Thoracic aorta (tissue), 2 donors: ENCODE data around the gene KCNN1. TPM values are rescaled to one million over a fixed set of nuclear protein-coding genes. Genes with fewer than 3 reads are reported as not detected.

Source experiments
- ATAC-seq: fragments of 150-250 bp; one replicate; pipeline ENCODE4 v1.8.0; 2017; ENCODE audit warnings: low read depth; ENCODE audit not compliant: insufficient number of reproducible peaks, low FRiP score
- DNase-seq: peaks from one replicate; pipeline ENCODE4 v3.0.0-alpha.2; 2020; ENCODE audit warnings: low spot score
- H3K27ac ChIP-seq, 2 donors: fragments of 200-600 bp; sonication (generic); 1 replicate in 1 of 2; 2 replicates in 1 of 2; pipeline ENCODE4 v1.5.1; 2016; ENCODE audit warnings: mild to moderate bottlenecking in 2 of 2, moderate library complexity in 2 of 2
- H3K27me3 ChIP-seq: fragments of 200-600 bp; sonication (generic); replicated peaks from 2 replicates; pipeline ENCODE4 v1.6.0; 2016; ENCODE audit warnings: mild to moderate bottlenecking; ENCODE audit not compliant: insufficient read depth
- H3K36me3 ChIP-seq: fragments of 200-600 bp; sonication (generic); one replicate; pipeline ENCODE4 v1.5.1; 2016
- H3K4me1 ChIP-seq, 2 donors: fragments of 200-600 bp; sonication (generic); 1 replicate in 1 of 2; 2 replicates in 1 of 2; pipeline versions ENCODE4 v1.5.1 to v1.6.0; 2016; ENCODE audit warnings: low read depth in 2 of 2, mild to moderate bottlenecking in 1 of 2; ENCODE audit not compliant: control insufficient read depth in 1 of 2
- H3K4me3 ChIP-seq: fragments of 200-600 bp; sonication (generic); 2 replicates; pipeline ENCODE4 v1.5.1; 2016; ENCODE audit warnings: mild to moderate bottlenecking
- H3K9me3 ChIP-seq: fragments of 200-600 bp; sonication (generic); 2 replicates; pipeline ENCODE4 v1.5.1; 2016
- total RNA-seq, 2 donors: library from RNA; depleted of rRNA; stranded (reverse); fragments of >200 nt; gene quantifications; one replicate each; pipeline versions ENCODE4 v1.1.0 to v1.2.3, GENCODE V29; 2016
- TF ChIP-seq, protein P1 (sequence below): fragments of 200-600 bp; sonication (generic); IDR thresholded peaks from one replicate; pipeline ENCODE4 v1.5.1; 2019; ENCODE audit warnings: antibody characterized with exemption

The KCNN1 gene
- total RNA-seq, 2 donors from 2014 or later: 0.99 TPM; not detected in 1

GRCh38 chr19:17974551-17974950, 7.6 kb downstream of the KCNN1 start:
- no peak for ATAC-seq
- no peaks in the 10 kb centered on the region for H3K27me3 ChIP-seq
- TF ChIP-seq, protein P1, sequence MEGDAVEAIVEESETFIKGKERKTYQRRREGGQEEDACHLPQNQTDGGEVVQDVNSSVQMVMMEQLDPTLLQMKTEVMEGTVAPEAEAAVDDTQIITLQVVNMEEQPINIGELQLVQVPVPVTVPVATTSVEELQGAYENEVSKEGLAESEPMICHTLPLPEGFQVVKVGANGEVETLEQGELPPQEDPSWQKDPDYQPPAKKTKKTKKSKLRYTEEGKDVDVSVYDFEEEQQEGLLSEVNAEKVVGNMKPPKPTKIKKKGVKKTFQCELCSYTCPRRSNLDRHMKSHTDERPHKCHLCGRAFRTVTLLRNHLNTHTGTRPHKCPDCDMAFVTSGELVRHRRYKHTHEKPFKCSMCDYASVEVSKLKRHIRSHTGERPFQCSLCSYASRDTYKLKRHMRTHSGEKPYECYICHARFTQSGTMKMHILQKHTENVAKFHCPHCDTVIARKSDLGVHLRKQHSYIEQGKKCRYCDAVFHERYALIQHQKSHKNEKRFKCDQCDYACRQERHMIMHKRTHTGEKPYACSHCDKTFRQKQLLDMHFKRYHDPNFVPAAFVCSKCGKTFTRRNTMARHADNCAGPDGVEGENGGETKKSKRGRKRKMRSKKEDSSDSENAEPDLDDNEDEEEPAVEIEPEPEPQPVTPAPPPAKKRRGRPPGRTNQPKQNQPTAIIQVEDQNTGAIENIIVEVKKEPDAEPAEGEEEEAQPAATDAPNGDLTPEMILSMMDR: no peak
- H3K4me3 ChIP-seq: no peak overlapping the region
- H3K36me3 ChIP-seq: no peaks in the 10 kb centered on the region
- no peak overlapping the region for H3K27ac ChIP-seq
- no peaks in the 10 kb centered on the region for H3K4me1 ChIP-seq
- no peaks in the 10 kb centered on the region for H3K9me3 ChIP-seq
- no peak for DNase-seq

DNA sequence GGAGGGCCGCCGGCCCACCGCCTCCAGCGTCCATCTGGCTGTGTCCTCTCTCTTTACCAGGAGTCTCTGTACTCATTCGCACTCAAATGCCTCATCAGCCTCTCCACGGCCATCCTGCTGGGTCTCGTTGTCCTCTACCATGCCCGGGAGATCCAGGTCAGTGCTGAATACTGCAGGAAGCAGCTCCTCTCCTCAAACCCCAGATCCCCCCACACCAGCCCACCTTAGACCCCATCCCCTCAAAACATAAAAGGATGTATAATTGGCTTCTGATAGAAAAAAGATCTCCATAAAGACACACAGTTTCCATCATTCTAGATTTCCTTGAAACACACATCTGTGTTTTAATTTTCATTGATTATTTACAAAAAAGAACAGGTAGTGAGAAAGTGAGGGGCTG, 8.1 kb downstream of the KCNN1 start:
- Histone ChIP-seq H3K9me3 (no peaks in the 10 kb centered on the region), H3K27me3 (no peaks in the 10 kb centered on the region), H3K36me3 (no peaks in the 10 kb centered on the region), H3K27ac (no peak overlapping the region), H3K4me1 (no peaks in the 10 kb centered on the region), H3K4me3 (no peak overlapping the region)
- TF ChIP-seq, protein P1: no peak
- ATAC-seq (no peak), DNase-seq (no peak)

- Histone ChIP-seq H3K27me3 (no peaks in the 10 kb centered on the region), H3K27ac (no peak overlapping the region), H3K36me3 (no peaks in the 10 kb centered on the region), H3K4me3 (no peak overlapping the region), H3K9me3 (no peaks in the 10 kb centered on the region), H3K4me1 (no peaks in the 10 kb centered on the region)
- TF ChIP-seq, protein P1: no peak
- ATAC-seq: no peak
- DNase-seq: no peak
Measured at GRCh38 chr19:17977021-17977420, 10.1 kb downstream of the KCNN1 start.

DNA sequence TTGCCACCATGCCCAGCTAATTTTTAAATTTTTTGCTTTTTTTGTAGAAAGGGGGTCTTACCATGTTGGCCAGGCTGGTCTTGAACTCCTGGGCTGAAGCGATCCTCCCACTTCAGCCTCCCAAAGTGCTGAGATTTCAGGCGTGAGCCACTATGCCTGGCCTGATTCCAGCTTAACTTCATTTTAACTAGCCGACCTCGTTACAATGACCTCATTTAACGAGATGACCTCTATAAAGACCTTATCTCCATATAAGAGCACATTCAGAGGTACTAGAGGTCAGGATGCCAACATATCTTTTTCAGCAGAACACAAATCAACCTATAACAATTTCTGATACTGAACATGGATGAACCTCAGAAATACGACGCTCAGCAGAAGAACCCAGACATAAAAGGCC, 10.6 kb downstream of the KCNN1 start:
- TF ChIP-seq, protein P1: no peak
- no peak overlapping the region for H3K27ac ChIP-seq
- H3K4me3 ChIP-seq: no peak overlapping the region
- no peaks in the 10 kb centered on the region for H3K27me3 ChIP-seq
- ATAC-seq (no peak), DNase-seq (no peak)
- no peaks in the 10 kb centered on the region for H3K36me3 ChIP-seq
- H3K9me3 ChIP-seq: no peaks in the 10 kb centered on the region
- H3K4me1 ChIP-seq: no peaks in the 10 kb centered on the region

- TF ChIP-seq, protein P1: no peak
- Histone ChIP-seq H3K27me3 (no peaks in the 10 kb centered on the region), H3K9me3 (no peaks in the 10 kb centered on the region), H3K36me3 (no peaks in the 10 kb centered on the region), H3K4me3 (no peak overlapping the region), H3K27ac (no peak overlapping the region), H3K4me1 (no peaks in the 10 kb centered on the region)
- ATAC-seq (no peak), DNase-seq (no peak)
Measured at GRCh38 chr19:17981611-17982010, 14.7 kb downstream of the KCNN1 start.
